HG03575 (cell line): ENCODE measurements around the gene DAB2.

ENCODE experiments used
- ATAC-seq: cut with Tn5 transposase; IDR thresholded peaks from one replicate; pipeline ENCODE4 v1.9.1; 2021; ENCODE audit not compliant: unreplicated experiment, insufficient number of reproducible peaks, low FRiP score; ENCODE audit errors: extremely low read depth

Gene DAB2

DNA sequence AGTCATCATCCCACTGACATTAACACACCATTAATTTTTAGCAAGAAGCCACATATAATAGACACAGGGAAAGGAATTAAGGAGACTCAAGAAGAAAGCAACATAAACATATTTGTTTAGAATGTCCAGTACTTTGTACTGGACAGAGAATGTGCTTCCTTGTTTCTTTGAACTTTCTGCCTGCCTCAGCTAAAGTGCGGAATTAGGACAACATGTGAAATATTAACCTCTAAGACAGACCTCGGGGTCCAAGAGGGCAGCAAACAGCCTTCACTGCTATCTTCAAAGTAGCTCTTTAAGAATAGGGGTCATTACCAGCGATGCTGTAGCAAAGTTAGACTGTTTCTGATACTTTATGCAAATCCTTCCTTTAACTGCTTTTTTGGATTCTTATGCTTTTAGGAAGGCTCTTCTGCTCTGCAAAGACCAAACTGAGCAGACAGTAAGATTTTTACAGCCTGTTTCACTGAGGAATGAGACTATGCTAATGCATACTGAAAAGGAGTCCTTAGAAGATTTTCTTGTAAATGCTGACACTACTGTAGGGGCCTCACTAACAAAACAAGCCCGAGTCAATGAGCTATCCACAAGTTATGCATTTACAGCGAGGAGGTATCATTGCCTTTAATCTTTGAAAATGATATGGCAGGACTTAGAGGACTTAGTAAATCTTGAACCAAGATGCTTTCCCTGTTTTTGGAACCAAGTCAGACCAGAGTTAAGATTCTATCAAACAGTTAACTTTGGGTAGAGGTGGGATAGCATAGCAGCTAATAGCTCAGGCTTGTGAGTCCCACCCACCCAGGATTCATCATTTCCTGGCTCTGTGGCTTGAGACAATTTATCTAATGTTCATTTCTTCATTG lies 23.8 kb downstream of the DAB2 start:
- no peak for ATAC-seq

- ATAC-seq: no peak
These were observed 25.4 kb downstream of the DAB2 start for GRCh38 chr5:39399135-39400036.

- ATAC-seq: no peak
These were observed 27.9 kb downstream of the DAB2 start for GRCh38 chr5:39396843-39397242.

DNA sequence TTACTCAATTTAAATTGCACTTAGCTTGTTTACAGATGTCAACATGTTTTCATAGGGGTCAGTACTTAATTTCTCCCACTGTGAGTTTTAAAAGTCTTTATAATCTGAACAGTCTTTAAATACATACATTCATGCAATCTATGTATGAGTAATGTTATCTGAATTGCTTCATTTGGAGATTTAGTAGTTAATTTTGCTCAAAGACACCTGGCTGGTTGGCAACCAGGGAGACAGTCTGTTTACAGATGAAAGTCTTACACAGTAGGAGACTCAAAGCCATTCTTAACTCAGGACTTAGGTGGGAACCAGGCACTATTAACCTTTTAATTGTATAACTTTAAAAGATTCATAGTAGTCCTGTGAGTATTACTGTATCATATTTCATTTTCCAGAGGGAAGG lies 29.3 kb downstream of the DAB2 start:
- ATAC-seq: no peak

DNA sequence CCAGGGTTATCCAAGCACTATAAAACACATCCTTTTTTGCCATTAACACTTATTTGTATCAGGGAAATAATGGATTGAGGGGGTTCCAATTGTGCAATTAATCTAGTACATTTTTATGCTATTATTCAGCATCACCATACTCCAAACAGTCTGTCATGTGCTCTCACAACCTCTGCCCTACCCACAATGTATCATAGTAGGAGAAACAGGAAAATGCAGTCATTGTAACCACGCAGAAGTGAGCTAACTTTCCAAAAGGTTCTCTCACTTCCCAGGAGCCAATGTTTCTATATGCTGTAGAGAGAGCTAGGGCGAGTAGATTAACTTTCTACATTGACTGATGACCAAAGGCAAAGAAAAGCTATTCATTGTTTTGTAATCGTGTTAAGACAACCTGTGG lies 29.8 kb downstream of the DAB2 start:
- no peak for ATAC-seq

DNA sequence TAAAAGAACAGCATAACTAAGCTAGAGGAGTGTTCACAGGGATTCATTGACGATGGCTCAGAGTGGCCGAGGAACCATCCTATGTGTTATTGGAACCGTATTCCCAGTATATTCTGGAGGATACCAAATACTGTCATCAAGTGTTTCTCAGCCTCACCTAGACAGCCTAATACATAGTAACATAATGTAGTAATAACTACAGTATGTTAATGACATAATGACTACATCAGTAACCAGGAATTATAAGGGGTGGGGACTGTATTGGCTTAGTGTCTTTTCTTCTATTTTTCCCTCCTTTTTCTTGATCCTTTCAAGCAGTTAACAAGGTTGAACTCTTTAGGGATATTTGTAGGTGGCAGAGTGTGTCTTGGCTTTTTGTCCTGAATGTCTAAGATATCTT lies 33.8 kb downstream of the DAB2 start:
- ATAC-seq: no peak

GRCh38 chr5:39387293-39387692 lies 37.5 kb downstream of the DAB2 start:
- ATAC-seq: no peak

DNA sequence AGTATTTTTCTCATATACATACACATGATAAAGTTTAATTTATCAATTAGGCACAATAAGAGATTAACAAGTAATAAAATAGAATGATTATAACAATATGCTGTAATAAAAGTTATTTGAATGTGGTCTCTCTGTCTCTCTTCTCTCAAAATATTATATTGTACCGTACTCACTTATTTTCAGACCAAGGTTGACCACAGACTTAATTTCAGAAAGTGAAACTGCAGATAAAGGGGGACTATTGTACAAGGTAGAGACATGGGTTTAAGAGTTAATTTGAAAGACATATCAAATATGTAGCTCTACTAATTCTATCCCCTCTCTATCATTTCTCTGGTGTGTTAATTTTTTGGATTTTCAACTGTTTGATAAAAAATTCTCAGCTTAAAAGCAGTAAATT lies 40.5 kb downstream of the DAB2 start:
- ATAC-seq: no peak

DNA sequence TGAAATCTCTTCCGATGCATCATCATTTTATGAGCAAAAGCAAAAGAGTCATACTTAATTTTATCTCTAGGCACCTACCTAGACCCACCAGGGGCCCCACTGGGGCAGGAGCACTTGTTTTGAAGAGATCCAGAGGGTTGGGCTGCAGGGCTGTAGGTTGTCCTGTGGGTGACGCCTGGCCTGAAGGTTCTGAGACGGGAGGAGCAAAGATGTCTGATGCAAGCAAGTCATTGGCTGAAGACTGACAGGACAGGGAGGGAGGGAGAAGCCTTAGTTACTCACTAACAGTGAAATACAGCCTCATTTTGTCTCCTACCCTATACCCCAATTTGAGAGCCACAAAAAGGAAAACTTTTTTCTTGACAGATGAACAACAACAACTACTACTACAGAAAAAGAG lies 43.4 kb downstream of the DAB2 start:
- ATAC-seq: no peak

DNA sequence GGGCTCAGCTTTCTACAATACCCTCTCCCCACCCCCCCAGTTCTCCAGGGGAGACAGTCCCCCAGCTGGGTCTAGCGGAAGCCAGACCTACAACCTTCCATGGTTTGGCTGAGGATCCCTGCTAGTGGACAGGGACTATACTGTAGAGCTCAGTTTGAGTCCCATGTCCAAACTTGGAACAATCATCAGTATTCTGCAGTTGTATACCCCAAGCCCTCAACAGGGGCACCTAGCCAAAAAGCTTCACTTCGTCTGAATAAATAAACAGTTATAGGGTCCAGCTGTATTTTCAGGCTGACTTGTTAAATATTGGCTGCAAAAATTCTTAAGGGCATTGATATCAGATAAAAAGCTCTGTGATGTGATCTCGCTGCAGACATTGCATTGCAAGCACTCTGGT lies 45.1 kb downstream of the DAB2 start:
- ATAC-seq: no peak

DNA sequence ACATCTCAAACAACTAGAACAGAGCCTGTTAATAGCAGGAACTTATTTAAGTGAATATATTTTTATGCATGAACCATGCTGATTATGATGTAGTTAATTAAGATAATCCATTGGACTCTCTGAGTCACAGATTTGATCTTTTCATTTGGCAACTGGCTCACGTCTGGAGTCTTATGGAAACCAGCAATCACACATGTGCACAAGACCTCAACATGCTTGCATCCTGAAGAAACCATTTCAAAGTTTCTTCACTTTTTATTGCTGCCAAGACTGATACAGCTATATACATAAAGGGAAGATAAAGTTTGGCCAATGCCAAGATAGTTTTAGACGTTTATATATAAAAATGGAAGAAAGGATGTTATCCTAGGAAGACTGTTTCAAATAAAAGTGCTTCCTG lies 47.2 kb downstream of the DAB2 start:
- ATAC-seq: no peak

DNA sequence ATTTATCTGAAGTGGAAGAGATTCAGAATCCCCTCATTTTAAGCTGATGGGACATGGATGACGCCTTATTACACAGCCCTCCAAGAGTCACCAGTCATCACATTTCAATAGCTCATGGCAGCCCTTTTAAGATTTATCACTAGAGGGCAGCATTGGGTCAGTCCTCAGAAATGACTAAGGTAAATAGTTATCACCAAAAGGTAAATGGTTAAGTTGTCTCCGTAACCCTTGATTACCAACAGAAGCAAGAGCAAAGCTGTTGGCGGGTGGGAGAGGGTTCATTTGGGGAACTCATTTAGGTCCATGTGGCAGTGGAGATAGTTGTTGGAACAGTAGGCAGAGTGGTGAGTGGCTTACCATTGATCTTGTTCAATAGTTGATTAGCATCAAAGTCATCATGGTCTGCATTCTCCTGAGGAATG lies 48.5 kb downstream of the DAB2 start:
- no peak for ATAC-seq

DNA sequence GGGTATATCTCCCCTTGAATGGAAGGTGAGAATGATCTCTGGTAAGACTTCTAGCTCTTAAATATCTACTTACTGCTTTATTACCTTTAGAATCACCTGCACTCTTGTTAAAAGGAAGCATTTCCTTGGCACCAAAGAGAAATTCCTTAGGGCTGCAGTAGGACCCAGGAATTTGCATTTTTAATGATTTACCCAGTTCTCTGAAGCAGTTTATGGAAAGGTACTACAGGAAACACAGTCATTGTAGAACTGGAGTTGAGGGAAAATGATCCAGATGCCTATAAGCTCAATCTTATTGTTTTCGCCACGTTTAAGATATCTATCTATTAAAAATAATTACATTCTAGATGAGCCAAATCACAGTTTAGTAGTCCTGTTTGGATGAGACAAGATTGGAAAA lies 51.0 kb downstream of the DAB2 start:
- no peak for ATAC-seq

DNA sequence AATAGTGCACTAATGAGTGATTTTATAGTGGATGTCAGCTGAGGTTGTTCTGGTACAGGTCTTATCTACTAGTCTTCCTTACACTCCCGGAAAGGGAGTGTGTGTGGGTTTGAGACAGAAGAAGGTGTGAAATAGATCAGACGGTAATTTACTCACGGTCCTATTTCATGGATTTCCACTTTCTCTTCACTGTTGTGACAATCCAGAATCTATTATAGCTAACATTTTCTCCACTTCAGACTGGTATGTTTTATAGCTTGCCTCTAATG lies 53.5 kb downstream of the DAB2 start:
- ATAC-seq: no peak

GRCh38 chr5:39370555-39371366 lies 54.0 kb downstream of the DAB2 start:
- no peak for ATAC-seq

- ATAC-seq: no peak
These were observed 55.5 kb downstream of the DAB2 start for GRCh38 chr5:39369123-39369815.

GRCh38 chr5:39368116-39368515 lies 56.7 kb downstream of the DAB2 start:
- no peak for ATAC-seq

GRCh38 chr5:39367711-39368110 lies 57.1 kb downstream of the DAB2 start:
- no peak for ATAC-seq

DNA sequence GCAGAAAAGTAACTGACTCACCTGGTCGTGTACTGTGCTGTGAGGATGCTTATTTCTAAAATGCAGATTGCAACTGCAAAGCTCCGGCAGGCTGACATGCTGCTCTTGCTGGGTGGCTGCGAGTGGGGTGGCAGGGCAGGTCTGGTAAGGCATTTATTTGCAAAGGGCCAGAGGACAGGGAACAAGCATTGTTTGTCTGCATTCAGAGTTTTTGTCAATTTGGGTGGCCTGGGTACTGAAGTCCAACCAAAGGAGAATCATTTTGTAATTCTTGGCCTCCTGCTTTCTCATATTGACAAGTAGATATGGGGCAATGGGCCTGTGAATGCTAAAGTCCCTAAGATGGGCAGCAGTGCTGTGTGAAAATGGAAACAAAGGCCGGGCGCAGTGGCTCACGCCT lies 60.4 kb downstream of the DAB2 start, which contains the start of gene C9:
C9 (minus strand) TSS at position 129 of the 400 bp plus-strand sequence; CDS start at position 98, 31 bp downstream.
- ATAC-seq: no peak
